NB4 (cell line): Measurements from ENCODE around the gene TMEM240.
"Not testable (repeated sequence)": the region's sequence is repeated elsewhere in the genome, so short reads cannot be mapped to it uniquely, and the experiment has no call there.

Experiments
- CTCF ChIP-seq: IDR thresholded peaks from one replicate; pipeline ENCODE4 v1.5.1; 2012; ENCODE audit warnings: low read depth, low read length
- MAX ChIP-seq: IDR thresholded peaks from 2 replicates; pipeline ENCODE4 v1.6.1; 2011; ENCODE audit warnings: low read depth, low read length
- MYC ChIP-seq: IDR thresholded peaks from 2 replicates; pipeline ENCODE4 v1.6.1; 2011; ENCODE audit warnings: low read depth, low read length
- POLR2A ChIP-seq: IDR thresholded peaks from 2 replicates; pipeline ENCODE4 v1.6.1; 2011; ENCODE audit warnings: mild to moderate bottlenecking; ENCODE audit not compliant: insufficient read length; ENCODE audit errors: extremely low read depth

- TF ChIP-seq CTCF, MAX, POLR2A, MYC: not testable (repeated sequence)
Observed at GRCh38 chr1:1505366-1505798, 35.0 kb downstream of the TMEM240 start.
